Thyroid gland (tissue), 4 donors: Measurements from ENCODE around the gene SMPX.

Experiments
- CTCF ChIP-seq, 6 experiments: fragments of 200-600 bp in 3 of 6; fragments of 450-650 bp in 3 of 6; sonication (generic) in 3 of 6; IDR thresholded peaks; one replicate each; pipeline ENCODE4 v1.5.1; 2016 to 2019; ENCODE audit warnings: antibody characterized with exemption in 6 of 6, mild to moderate bottlenecking in 2 of 6, inconsistent platforms in 1 of 6, moderate library complexity in 1 of 6
- POLR2A ChIP-seq, 2 donors: fragments of 450-650 bp; IDR thresholded peaks; one replicate each; pipeline ENCODE4 v1.6.1; 2017; ENCODE audit warnings: antibody characterized with exemption in 2 of 2, mild to moderate bottlenecking in 2 of 2, moderate library complexity in 1 of 2

- no peak for TF ChIP-seq POLR2A (IDR thresholded peaks at IDR 0.05)
- TF ChIP-seq CTCF (IDR thresholded peaks at IDR 0.05), result peak in 4 of 6 experiments; percentile 14 to 24 (median 22)
Observed at GRCh38 chrX:21708116-21708515, 49.8 kb downstream of the SMPX start.
